Activated T-helper 1 cell treated with anti-CD3 and anti-CD28 coated beads, Interleukin-12 subunit alpha, Interleukin-12 subunit beta, Interleukin-2, Interleukin-4 antibody, amounts not matched to agents 30 ng/mL and 10 ng/mL and 1 ng/mL, durations not matched to agents 14 hours and 24 hours and 36 hours (primary cell): ENCODE measurements around the gene SOWAHA. TPM values are rescaled to one million over a fixed set of nuclear protein-coding genes. Genes with fewer than 3 reads are reported as not detected.
"Not testable (repeated sequence)": the region's sequence is repeated elsewhere in the genome, so short reads cannot be mapped to it uniquely, and the experiment has no call there.

Experiments
- DNase-seq: peaks from one replicate; pipeline ENCODE4 v3.0.0; 2021; ENCODE audit warnings: low spot score
- H3K27ac Mint-ChIP-seq: one replicate; pipeline ENCODE4 v1.8.0; 2021; ENCODE audit warnings: mild to moderate bottlenecking, mixed read lengths
- H3K27me3 Mint-ChIP-seq: one replicate; pipeline ENCODE4 v1.8.0; 2022; ENCODE audit warnings: mild to moderate bottlenecking, moderate library complexity, mixed read lengths; ENCODE audit not compliant: insufficient read depth
- H3K36me3 Mint-ChIP-seq: one replicate; pipeline ENCODE4 v1.8.0; 2021; ENCODE audit warnings: low read depth, mixed read lengths
- H3K4me1 Mint-ChIP-seq: one replicate; pipeline ENCODE4 v1.8.0; 2021; ENCODE audit warnings: low read depth, mixed read lengths
- H3K4me3 Mint-ChIP-seq: one replicate; pipeline ENCODE4 v1.8.0; 2021; ENCODE audit warnings: mild to moderate bottlenecking, moderate library complexity, mixed read lengths
- H3K9me3 Mint-ChIP-seq: one replicate; pipeline ENCODE4 v1.8.0; 2021; ENCODE audit warnings: mixed read lengths
- intact Hi-C: fragments of 100-400 bp; cut with micrococcal nuclease; formaldehyde crosslinking; loops from one replicate; pipeline ENCODE4 v1.15.1; 2024
- total RNA-seq: library from RNA; stranded (reverse); gene quantifications from 2 replicates; pipeline ENCODE4 v1.2.3, GENCODE V29; 2022

SOWAHA gene
- total RNA-seq, 1 donor from 2014 or later, result 0.54 TPM

DNA sequence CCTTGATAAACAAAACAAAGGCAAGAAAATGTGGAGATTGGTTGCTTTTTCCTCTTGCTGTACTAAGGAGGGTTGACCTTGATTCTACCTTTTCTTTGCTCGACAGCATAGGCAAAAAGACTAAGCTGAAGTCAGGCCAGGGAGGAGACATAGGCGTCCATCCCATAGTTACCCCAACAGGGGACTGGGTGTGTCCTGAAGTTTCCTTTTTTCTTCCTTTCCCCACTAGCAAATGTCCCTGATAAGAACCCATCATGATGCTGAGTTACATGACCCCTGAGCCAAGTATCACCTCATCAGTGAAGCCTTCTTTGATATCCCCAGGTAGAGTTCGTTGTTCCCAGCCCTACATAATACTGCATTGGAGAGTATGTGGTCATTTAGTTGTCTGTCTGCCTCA lies 27.2 kb downstream of the SOWAHA start:
- no peak for DNase-seq
- Mint-ChIP-seq H3K27me3 (no peaks in the 10 kb centered on the region), H3K4me1 (no peaks in the 10 kb centered on the region), H3K4me3 (no peak overlapping the region), H3K27ac (no peak overlapping the region), H3K9me3 (no peaks in the 10 kb centered on the region), H3K36me3 (no peaks in the 10 kb centered on the region)
- intact Hi-C loops, result no loop called here

GRCh38 chr5:132840896-132841295 lies 27.8 kb downstream of the SOWAHA start:
- Mint-ChIP-seq H3K4me3 (no peak overlapping the region), H3K27me3 (no peaks in the 10 kb centered on the region), H3K27ac (no peak overlapping the region), H3K9me3 (no peaks in the 10 kb centered on the region), H3K4me1 (no peaks in the 10 kb centered on the region), H3K36me3 (no peaks in the 10 kb centered on the region)
- intact Hi-C loops, result no loop called here
- no peak for DNase-seq

- peaks cover 2% of the 10 kb centered on the region for H3K27me3 Mint-ChIP-seq
- intact Hi-C loops, result no loop called here
- H3K9me3 Mint-ChIP-seq, result no peaks in the 10 kb centered on the region
- H3K27ac Mint-ChIP-seq, result no peak overlapping the region
- H3K4me1 Mint-ChIP-seq, result no peaks in the 10 kb centered on the region
- no peak overlapping the region for H3K4me3 Mint-ChIP-seq
- H3K36me3 Mint-ChIP-seq, result no peaks in the 10 kb centered on the region
- DNase-seq, result no peak
Observed at GRCh38 chr5:132841305-132841704, 28.2 kb downstream of the SOWAHA start.

DNA sequence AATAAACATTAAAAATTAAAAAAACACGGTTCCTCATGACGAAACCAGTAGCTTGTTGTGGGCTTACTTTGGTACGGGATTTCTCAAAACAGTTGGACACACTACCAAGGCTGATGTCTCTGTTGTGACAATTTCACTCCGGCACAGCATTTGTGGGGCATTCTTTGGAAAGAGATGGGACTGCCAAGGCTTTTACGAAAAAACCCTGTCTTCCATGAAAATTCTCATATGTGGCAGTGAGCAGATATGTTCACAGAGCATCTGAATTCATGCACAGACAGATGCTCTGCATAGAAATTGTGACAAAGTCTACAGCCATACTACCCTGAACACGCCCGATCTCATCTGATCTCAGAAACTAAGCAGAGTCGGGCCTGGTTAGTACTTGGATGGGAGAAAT lies 35.2 kb downstream of the SOWAHA start:
- Mint-ChIP-seq H3K27me3 (peaks cover 7% of the 10 kb centered on the region), H3K4me3 (no peak overlapping the region), H3K9me3 (no peaks in the 10 kb centered on the region), H3K4me1 (no peaks in the 10 kb centered on the region), H3K36me3 (no peaks in the 10 kb centered on the region), H3K27ac (no peak overlapping the region)
- intact Hi-C loops, result no loop called here
- DNase-seq, result no peak

- Mint-ChIP-seq H3K36me3 (no peaks in the 10 kb centered on the region), H3K4me1 (no peaks in the 10 kb centered on the region), H3K9me3 (no peaks in the 10 kb centered on the region), H3K27me3 (peaks cover 7% of the 10 kb centered on the region), H3K4me3 (no peak overlapping the region), H3K27ac (no peak overlapping the region)
- DNase-seq, result no peak
- intact Hi-C loops, result no loop called here
Observed at GRCh38 chr5:132849347-132849746, 36.2 kb downstream of the SOWAHA start.

DNA sequence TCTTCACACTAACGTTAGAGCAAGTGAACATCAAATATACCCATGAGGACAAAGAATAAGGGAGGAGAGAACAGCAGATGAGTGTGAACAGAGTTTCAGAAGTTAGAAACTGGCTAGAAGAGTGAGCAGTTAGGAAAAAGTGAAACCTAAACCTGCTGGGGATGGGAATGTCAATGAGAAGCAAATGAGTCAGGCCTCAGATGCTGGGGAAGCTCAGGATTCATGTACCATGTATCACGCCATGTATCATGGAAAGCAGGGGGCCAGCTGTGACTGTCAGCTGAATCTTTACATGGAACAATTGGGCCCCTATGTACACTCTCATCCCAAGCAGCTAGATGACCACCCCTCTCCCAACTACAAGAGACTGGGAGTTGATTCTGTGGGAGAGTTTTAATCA lies 37.0 kb downstream of the SOWAHA start:
- Mint-ChIP-seq H3K4me3 (no peak overlapping the region), H3K9me3 (no peaks in the 10 kb centered on the region), H3K27ac (no peak overlapping the region), H3K27me3 (peaks cover 7% of the 10 kb centered on the region), H3K4me1 (no peaks in the 10 kb centered on the region), H3K36me3 (no peaks in the 10 kb centered on the region)
- DNase-seq, result no peak
- intact Hi-C loops, result no loop called here

DNA sequence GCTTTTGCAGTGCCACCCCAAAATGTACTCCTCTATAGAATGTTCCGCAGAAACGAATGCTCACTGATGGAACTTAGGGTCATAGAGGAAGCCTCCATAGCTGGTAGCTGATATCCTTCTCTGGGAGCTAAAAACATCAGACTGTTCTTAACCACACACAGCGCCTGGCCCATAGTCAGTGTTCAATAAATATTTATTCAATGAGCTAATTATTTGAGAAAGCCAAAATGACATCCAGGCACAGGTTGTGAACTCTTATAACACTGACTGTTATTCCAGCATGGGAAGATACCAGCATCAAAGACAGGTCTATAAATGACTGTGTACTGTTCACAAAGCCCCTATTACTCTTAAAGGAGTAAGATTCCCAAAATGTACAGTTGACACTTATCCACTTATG lies 40.2 kb downstream of the SOWAHA start:
- Mint-ChIP-seq H3K36me3 (no peaks in the 10 kb centered on the region), H3K9me3 (no peaks in the 10 kb centered on the region), H3K27me3 (peaks cover 6% of the 10 kb centered on the region), H3K4me1 (no peaks in the 10 kb centered on the region), H3K27ac (no peak overlapping the region), H3K4me3 (no peak overlapping the region)
- no peak for DNase-seq
- intact Hi-C loops, result no loop called here

DNA sequence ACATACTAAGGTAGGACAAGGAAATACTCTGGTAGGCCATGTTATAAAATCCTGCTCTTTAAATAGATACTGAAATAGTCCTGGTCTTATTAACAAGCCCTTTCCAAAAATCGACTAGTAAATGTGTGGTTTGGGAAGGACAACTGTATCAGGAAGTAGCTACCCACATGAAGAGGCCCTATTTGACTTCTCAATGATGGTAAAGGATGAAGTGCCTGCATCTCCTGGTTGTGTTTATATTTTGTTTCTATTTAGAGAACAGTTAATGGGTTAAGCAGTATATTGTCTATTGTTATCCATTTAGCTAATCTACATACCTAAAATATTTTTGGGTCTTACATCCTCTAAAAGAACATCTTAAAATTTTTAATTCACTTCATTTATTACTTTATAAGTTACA lies 40.7 kb downstream of the SOWAHA start:
- Mint-ChIP-seq H3K4me3 (no peak overlapping the region), H3K27me3 (peaks cover 6% of the 10 kb centered on the region), H3K36me3 (no peaks in the 10 kb centered on the region), H3K4me1 (no peaks in the 10 kb centered on the region), H3K9me3 (no peaks in the 10 kb centered on the region), H3K27ac (no peak overlapping the region)
- intact Hi-C loops, result no loop called here
- no peak for DNase-seq

GRCh38 chr5:132854301-132854700 lies 41.2 kb downstream of the SOWAHA start:
- H3K36me3 Mint-ChIP-seq, result no peaks in the 10 kb centered on the region
- H3K4me3 Mint-ChIP-seq, result no peak overlapping the region
- H3K9me3 Mint-ChIP-seq, result no peaks in the 10 kb centered on the region
- intact Hi-C loops, result no loop called here
- DNase-seq, result no peak
- peaks cover 6% of the 10 kb centered on the region for H3K27me3 Mint-ChIP-seq
- H3K27ac Mint-ChIP-seq, result no peak overlapping the region
- H3K4me1 Mint-ChIP-seq, result no peaks in the 10 kb centered on the region

GRCh38 chr5:132854992-132855391 lies 41.9 kb downstream of the SOWAHA start:
- H3K9me3 Mint-ChIP-seq, H3K4me1 Mint-ChIP-seq, H3K27me3 Mint-ChIP-seq, intact Hi-C loops, H3K27ac Mint-ChIP-seq, H3K4me3 Mint-ChIP-seq, H3K36me3 Mint-ChIP-seq, DNase-seq: not testable (repeated sequence)

- intact Hi-C loops, result no loop called here
- Mint-ChIP-seq H3K27ac (no peak overlapping the region), H3K4me1 (peaks cover 6% of the 10 kb centered on the region), H3K4me3 (no peak overlapping the region), H3K9me3 (no peaks in the 10 kb centered on the region), H3K27me3 (peaks cover 4% of the 10 kb centered on the region), H3K36me3 (no peaks in the 10 kb centered on the region)
- DNase-seq, result no peak
Observed at GRCh38 chr5:132856011-132856410, 42.9 kb downstream of the SOWAHA start.

- no peaks in the 10 kb centered on the region for H3K9me3 Mint-ChIP-seq
- no peak overlapping the region for H3K4me3 Mint-ChIP-seq
- intact Hi-C loops, result no loop called here
- no peak for DNase-seq
- H3K27ac Mint-ChIP-seq, result no peak overlapping the region
- H3K27me3 Mint-ChIP-seq, result peaks cover 4% of the 10 kb centered on the region
- no peaks in the 10 kb centered on the region for H3K36me3 Mint-ChIP-seq
- H3K4me1 Mint-ChIP-seq, result peaks cover 6% of the 10 kb centered on the region
Observed at GRCh38 chr5:132859889-132860437, 46.9 kb downstream of the SOWAHA start.

DNA sequence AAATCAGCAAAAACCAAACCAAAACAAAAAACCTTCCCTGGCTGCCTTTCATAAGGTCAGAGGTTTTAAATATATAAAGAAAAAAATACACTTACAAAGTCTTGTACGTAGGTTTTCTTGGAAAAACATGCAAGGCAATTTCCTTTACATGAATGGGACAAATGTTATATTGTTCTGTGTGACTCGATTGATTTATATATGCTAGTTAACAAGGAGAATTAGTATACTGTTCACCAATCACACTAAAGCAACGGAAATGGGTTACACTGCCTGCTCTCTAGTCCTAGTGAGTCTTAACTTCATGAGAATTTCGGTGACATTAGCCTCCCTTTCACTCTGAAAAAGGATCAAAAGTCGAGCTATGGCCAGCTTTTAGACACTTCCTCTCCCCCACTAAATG lies 47.6 kb downstream of the SOWAHA start:
- DNase-seq, result no peak
- Mint-ChIP-seq H3K9me3 (no peaks in the 10 kb centered on the region), H3K36me3 (no peaks in the 10 kb centered on the region), H3K4me3 (no peak overlapping the region), H3K4me1 (peaks cover 13% of the 10 kb centered on the region), H3K27ac (no peak overlapping the region), H3K27me3 (peaks cover 4% of the 10 kb centered on the region)
- intact Hi-C loops, result no loop called here

- Mint-ChIP-seq H3K4me1 (peaks cover 33% of the 10 kb centered on the region), H3K36me3 (peaks cover 21% of the 10 kb centered on the region), H3K9me3 (no peaks in the 10 kb centered on the region), H3K27me3 (no peaks in the 10 kb centered on the region), H3K27ac (peak overlapping the region; percentile 99), H3K4me3 (peak overlapping the region; percentile 95)
- intact Hi-C loops, result loop anchor here (1.0 to 5.0 kb wide), 14 partner anchors 17 to 1231 kb away; partner anchors contain the start of genes AFF4, KIF3A, P4HA2 and RAPGEF6
- DNase-seq, result no peak
Observed at GRCh38 chr5:132865668-132866341, 52.7 kb downstream of the SOWAHA start.
